ENCODE data around the gene UBAC2.

Gene UBAC2

GRCh38 chr13:99200432-99201167 is at the start of gene UBAC2:
Gene UBAC2, plus strand, starts transcription at chr13:99200854. Its CDS starts 55 bp downstream, at chr13:99200909.
- DNase-seq: peak; percentile 78

- DNase-seq: no peak
Measured at GRCh38 chr13:99151516-99151915, 49.1 kb upstream of the UBAC2 start.

- DNase-seq: no peak
Measured at GRCh38 chr13:99153219-99153618, 47.4 kb upstream of the UBAC2 start.

- no peak for DNase-seq
Measured at GRCh38 chr13:99154064-99154463, 46.6 kb upstream of the UBAC2 start.

GRCh38 chr13:99155821-99156220 is 44.8 kb upstream of the UBAC2 start:
- no peak for DNase-seq

- no peak for DNase-seq
Measured at GRCh38 chr13:99157046-99157445, 43.6 kb upstream of the UBAC2 start.

GRCh38 chr13:99158846-99159245 is 41.8 kb upstream of the UBAC2 start:
- DNase-seq: no peak

- DNase-seq: no peak
Measured at GRCh38 chr13:99159331-99160061, 41.2 kb upstream of the UBAC2 start.

GRCh38 chr13:99160415-99160814 is 40.2 kb upstream of the UBAC2 start:
- no peak for DNase-seq

- no peak for DNase-seq
Measured at GRCh38 chr13:99161512-99161911, 39.1 kb upstream of the UBAC2 start.

GRCh38 chr13:99162567-99163361 is 37.9 kb upstream of the UBAC2 start:
- no peak for DNase-seq

GRCh38 chr13:99164226-99164625 is 36.4 kb upstream of the UBAC2 start:
- no peak for DNase-seq

GRCh38 chr13:99165753-99166587 is 34.7 kb upstream of the UBAC2 start:
- no peak for DNase-seq

- no peak for DNase-seq
Measured at GRCh38 chr13:99172951-99173350, 27.7 kb upstream of the UBAC2 start.

- no peak for DNase-seq
Measured at GRCh38 chr13:99173606-99174005, 27.0 kb upstream of the UBAC2 start.

GRCh38 chr13:99174533-99175100 is 26.0 kb upstream of the UBAC2 start:
- DNase-seq: no peak

- DNase-seq: peak; percentile 10
Measured at GRCh38 chr13:99176309-99177276, 24.1 kb upstream of the UBAC2 start.

GRCh38 chr13:99178636-99179035 is 22.0 kb upstream of the UBAC2 start:
- DNase-seq: no peak

- DNase-seq: no peak
Measured at GRCh38 chr13:99179460-99179859, 21.2 kb upstream of the UBAC2 start.

- DNase-seq: no peak
Measured at GRCh38 chr13:99182439-99182838, 18.2 kb upstream of the UBAC2 start.

- DNase-seq: no peak
Measured at GRCh38 chr13:99185606-99186005, 15.0 kb upstream of the UBAC2 start.

Data from T1000 (cell line).